ENCODE data around the gene CRACDL.

The CRACDL gene

DNA sequence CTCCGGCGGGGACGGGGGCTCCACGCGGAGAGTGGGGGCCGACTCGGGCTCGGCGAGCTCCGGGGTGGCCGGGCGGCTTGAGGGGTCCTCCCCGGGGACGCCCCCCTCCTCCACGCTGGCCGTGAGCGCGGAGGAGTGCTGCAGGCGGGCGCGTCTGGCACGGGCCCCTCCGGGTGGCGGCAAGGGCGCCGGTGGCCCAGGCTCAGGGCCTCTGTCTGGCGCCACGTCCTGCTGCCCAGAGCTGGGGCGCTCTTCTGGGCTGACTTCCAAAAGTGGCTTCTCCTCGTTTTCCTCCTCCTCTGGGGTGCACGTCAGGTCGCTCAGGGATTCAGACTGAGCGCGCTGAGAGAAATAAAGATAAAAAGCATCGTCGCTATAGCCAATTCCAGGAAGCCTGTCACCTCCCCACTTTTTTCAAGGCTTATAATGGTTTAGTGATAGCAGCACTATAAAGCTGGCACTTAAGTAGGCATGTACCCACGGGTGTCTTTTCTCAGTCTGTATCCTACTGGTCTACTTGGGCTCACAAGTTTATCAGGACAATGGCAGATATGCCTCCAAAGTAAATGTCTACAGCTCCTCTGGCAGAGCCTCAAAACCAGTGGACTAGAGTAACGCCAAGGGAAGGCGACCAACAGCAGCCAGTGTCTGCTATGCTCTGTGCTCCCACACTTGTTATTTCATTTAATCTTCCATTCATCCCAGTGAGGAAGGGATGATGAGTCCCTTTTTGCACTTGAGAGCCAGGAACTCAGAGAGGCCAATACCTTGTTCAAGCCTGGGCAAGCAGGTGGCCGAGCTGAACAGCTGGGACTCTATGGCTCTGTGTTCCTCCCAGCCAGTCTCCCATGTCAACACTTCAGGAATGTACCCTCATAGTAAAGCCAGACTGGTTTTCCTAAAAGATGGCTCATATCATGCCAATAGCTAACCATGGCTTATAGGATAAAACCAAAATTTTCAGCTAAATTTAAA, 112.5 kb downstream of the CRACDL start:
- TF ChIP-seq, protein P1, sequence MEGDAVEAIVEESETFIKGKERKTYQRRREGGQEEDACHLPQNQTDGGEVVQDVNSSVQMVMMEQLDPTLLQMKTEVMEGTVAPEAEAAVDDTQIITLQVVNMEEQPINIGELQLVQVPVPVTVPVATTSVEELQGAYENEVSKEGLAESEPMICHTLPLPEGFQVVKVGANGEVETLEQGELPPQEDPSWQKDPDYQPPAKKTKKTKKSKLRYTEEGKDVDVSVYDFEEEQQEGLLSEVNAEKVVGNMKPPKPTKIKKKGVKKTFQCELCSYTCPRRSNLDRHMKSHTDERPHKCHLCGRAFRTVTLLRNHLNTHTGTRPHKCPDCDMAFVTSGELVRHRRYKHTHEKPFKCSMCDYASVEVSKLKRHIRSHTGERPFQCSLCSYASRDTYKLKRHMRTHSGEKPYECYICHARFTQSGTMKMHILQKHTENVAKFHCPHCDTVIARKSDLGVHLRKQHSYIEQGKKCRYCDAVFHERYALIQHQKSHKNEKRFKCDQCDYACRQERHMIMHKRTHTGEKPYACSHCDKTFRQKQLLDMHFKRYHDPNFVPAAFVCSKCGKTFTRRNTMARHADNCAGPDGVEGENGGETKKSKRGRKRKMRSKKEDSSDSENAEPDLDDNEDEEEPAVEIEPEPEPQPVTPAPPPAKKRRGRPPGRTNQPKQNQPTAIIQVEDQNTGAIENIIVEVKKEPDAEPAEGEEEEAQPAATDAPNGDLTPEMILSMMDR (IDR thresholded peaks at IDR 0.05; ENCODE audit: low read depth, low read length), result no peak
- H3K4me3 ChIP-seq (ENCODE audit: low read depth, low read length), result no peak overlapping the region

- TF ChIP-seq, protein P1 (IDR thresholded peaks at IDR 0.05; ENCODE audit: low read depth, low read length), result no peak
- no peak overlapping the region for H3K4me3 ChIP-seq (ENCODE audit: low read depth, low read length)
These were observed 113.5 kb downstream of the CRACDL start for GRCh38 chr2:98822301-98823164.

DNA sequence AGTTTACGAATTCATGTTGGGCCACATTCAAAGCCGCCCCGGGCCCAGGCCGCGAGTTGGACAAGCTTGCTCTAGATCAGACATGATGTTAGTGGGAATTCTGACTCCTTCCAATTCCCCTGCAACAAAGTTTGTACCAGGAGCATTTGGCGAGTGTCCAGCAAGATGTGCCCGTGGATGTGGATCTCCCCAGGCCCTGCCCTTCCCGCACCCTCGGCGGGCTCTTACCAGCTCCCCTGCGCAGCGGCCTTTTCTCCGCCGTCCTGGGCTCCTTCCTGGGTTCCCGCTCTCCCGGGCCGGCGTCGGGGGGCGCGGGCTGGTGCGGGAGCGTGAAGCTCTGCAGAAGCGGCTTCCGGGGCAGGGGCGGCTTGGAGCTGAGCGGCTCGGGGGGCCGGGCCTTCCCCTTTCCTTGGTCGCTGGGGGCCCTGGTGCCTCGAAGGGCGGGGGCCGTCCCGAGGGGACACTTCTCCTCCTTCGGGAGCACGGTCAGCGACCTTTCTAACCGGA, 114.3 kb downstream of the CRACDL start:
- H3K4me3 ChIP-seq (ENCODE audit: low read depth, low read length), result no peak overlapping the region
- TF ChIP-seq, protein P1 (IDR thresholded peaks at IDR 0.05; ENCODE audit: low read depth, low read length), result no peak

DNA sequence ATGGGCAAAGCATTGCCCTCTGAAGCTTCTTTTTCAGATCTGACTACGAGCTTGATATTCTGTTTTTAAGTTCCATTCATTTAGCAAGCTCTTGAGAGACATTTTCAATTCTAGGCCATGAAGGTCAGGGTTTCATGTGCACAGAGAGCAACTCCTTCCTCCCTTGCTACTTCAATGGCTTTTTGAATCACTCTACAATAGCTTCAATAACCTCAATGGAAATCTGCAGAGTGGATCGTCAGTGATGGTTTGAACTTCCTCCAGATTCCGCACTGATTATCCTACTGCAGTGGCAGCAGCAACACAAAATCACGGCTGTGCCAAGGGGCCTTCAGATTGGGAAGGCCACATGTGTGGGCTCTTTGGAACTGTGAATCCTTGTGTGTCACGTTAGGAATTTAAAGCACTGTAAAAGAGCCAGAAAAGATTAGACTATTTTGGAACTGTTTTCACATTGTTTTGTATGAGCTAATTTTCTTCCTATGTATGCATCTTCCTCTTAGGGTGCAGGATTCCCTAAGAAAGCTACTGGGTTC, 116.7 kb downstream of the CRACDL start:
- no peak overlapping the region for H3K4me3 ChIP-seq (ENCODE audit: low read depth, low read length)
- TF ChIP-seq, protein P1 (IDR thresholded peaks at IDR 0.05; ENCODE audit: low read depth, low read length), result no peak

DNA sequence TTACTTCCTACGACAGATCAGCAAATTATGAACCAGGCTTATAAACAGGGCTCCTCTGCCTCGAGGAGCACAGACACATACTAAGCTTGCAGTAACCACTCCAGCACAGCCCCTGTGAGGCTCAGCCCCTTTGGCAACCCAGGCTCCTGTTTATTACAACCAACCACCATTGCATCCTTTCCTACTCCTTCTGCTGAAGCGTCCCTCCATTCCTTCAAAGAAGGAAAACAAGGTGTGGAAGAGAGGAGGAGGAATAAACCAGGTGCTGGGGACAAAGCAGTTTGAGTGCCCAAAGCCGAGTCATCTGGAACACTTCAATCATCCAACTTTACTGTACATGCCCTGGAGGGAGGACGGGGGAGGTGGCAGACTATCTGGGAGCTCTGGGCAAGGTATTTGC, 117.9 kb downstream of the CRACDL start:
- TF ChIP-seq, protein P1 (IDR thresholded peaks at IDR 0.05; ENCODE audit: low read depth, low read length), result no peak

GRCh38 chr2:98816281-98816680, 119.7 kb downstream of the CRACDL start:
- TF ChIP-seq, protein P1 (IDR thresholded peaks at IDR 0.05; ENCODE audit: low read depth, low read length), result no peak

More for the DNA sequence above, 117.9 kb downstream of the CRACDL start:
- H3K4me3 ChIP-seq (ENCODE audit: low read depth, low read length), result no peak overlapping the region

More at GRCh38 chr2:98816281-98816680, 119.7 kb downstream of the CRACDL start:
- no peak overlapping the region for H3K4me3 ChIP-seq (ENCODE audit: low read depth, low read length)
